Osteocyte (in vitro differentiated cells): ENCODE measurements around the gene FAAP20. TPM values are rescaled to one million over a fixed set of nuclear protein-coding genes. Genes with fewer than 3 reads are reported as not detected.

Source experiments
- DNase-seq: peaks from one replicate; pipeline ENCODE4 v3.0.0; 2021; ENCODE audit warnings: mixed read lengths; ENCODE audit not compliant: unreplicated experiment; ENCODE audit errors: extremely low spot score
- H3K27ac Mint-ChIP-seq: one replicate; pipeline ENCODE4 v1.8.0; 2021; ENCODE audit warnings: mild to moderate bottlenecking, mixed read lengths; ENCODE audit not compliant: unreplicated experiment
- H3K27me3 Mint-ChIP-seq: one replicate; pipeline ENCODE4 v1.8.0; 2021; ENCODE audit warnings: mixed read lengths; ENCODE audit not compliant: unreplicated experiment
- H3K36me3 Mint-ChIP-seq: one replicate; pipeline ENCODE4 v1.8.0; 2021; ENCODE audit warnings: mixed read lengths; ENCODE audit not compliant: unreplicated experiment
- H3K4me1 Mint-ChIP-seq: one replicate; pipeline ENCODE4 v1.8.0; 2021; ENCODE audit warnings: mixed read lengths; ENCODE audit not compliant: unreplicated experiment
- H3K4me3 Mint-ChIP-seq: one replicate; pipeline ENCODE4 v1.8.0; 2021; ENCODE audit warnings: mild to moderate bottlenecking, moderate library complexity, mixed read lengths; ENCODE audit not compliant: unreplicated experiment
- H3K9me3 Mint-ChIP-seq: one replicate; pipeline ENCODE4 v1.8.0; 2021; ENCODE audit warnings: mixed read lengths; ENCODE audit not compliant: unreplicated experiment
- total RNA-seq: library from RNA; stranded (reverse); gene quantifications from 2 replicates; pipeline ENCODE4 v1.2.1, GENCODE V29; 2021
- TF ChIP-seq, protein P1 (sequence below): fragments of 200-600 bp; sonication (generic); IDR thresholded peaks from 2 replicates; pipeline ENCODE4 v1.5.0; 2021; ENCODE audit warnings: antibody characterized with exemption, mild to moderate bottlenecking, moderate library complexity

The FAAP20 gene
- total RNA-seq, 1 donor from 2014 or later, result 90.4 TPM

DNA sequence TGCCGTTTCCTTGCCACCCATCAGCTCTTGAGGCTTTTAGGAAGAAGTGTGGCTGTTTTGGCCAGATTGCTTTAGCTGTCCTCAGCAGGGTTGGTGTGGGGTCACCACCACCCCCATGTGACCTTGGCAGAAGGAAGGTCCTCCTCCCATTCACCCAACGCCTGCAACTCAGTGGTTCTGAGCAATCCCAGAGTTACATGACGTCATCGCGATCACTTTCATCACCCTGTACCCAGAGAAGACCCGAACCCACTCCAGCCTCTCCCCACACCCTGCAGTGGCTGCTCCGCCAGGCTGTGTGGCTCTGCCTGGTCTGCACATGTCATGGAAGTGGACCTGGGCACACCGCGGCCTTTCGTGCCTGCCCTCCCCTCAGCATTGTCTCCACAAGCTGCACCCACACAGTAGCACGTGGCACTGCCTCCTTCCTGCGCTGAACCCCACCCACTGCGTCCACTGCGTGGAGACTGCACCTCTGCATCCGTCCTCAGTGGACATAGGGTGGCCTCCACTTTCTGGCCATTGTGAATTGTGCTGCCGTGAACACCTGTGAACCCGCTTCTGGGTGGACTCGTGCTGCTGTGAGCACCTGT is 16.5 kb downstream of the FAAP20 start:
- Mint-ChIP-seq H3K4me1 (peaks cover 8% of the 10 kb centered on the region), H3K9me3 (no peaks in the 10 kb centered on the region), H3K27me3 (no peaks in the 10 kb centered on the region), H3K27ac (no peak overlapping the region), H3K4me3 (no peak overlapping the region), H3K36me3 (no peaks in the 10 kb centered on the region)
- TF ChIP-seq, protein P1, sequence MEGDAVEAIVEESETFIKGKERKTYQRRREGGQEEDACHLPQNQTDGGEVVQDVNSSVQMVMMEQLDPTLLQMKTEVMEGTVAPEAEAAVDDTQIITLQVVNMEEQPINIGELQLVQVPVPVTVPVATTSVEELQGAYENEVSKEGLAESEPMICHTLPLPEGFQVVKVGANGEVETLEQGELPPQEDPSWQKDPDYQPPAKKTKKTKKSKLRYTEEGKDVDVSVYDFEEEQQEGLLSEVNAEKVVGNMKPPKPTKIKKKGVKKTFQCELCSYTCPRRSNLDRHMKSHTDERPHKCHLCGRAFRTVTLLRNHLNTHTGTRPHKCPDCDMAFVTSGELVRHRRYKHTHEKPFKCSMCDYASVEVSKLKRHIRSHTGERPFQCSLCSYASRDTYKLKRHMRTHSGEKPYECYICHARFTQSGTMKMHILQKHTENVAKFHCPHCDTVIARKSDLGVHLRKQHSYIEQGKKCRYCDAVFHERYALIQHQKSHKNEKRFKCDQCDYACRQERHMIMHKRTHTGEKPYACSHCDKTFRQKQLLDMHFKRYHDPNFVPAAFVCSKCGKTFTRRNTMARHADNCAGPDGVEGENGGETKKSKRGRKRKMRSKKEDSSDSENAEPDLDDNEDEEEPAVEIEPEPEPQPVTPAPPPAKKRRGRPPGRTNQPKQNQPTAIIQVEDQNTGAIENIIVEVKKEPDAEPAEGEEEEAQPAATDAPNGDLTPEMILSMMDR, result no peak
- DNase-seq, result no peak

DNA sequence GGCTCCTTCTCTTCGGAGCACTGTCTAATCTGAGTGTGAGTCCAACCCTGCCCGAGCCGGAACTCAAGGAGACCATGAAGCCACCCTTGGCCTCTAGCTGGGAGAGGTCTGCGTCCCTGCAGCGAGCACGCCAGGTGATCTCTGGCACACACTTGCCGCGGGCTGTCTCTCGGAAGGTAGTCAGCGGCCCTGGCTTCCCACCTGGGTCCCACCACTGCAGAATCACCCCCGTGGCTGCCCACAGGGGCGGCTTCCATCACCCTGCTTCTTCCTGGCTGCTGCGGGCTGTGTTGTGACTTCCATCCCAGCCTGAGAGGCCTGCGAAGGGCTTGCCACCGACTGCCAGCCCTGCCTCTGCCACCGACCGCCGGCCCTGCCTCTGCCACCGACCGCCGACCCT is 17.0 kb downstream of the FAAP20 start:
- no peak for DNase-seq
- TF ChIP-seq, protein P1, result no peak
- H3K4me3 Mint-ChIP-seq, result no peak overlapping the region
- no peak overlapping the region for H3K27ac Mint-ChIP-seq
- H3K9me3 Mint-ChIP-seq, result no peaks in the 10 kb centered on the region
- no peaks in the 10 kb centered on the region for H3K36me3 Mint-ChIP-seq
- no peaks in the 10 kb centered on the region for H3K27me3 Mint-ChIP-seq
- peaks cover 8% of the 10 kb centered on the region for H3K4me1 Mint-ChIP-seq

DNA sequence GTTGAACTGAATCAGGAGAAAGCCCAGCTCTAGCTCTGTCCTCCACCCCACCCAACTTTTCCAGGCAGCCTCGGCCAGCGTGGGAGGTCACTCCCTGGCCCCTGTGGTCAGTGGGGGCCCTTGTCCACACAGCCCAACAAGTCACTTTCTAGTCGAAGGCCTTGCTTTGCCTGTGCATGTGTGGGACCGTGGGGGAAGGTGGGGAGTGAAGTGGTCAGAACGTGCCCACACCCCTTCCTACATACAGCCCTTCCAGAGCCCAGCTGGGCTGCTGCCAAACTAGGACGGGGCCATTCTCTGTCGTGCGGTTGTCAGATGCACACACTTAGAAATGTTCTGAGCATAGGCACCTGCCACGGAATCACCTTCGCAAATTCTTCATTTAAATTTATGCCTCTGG is 18.0 kb downstream of the FAAP20 start:
- DNase-seq, result no peak
- peaks cover 8% of the 10 kb centered on the region for H3K4me1 Mint-ChIP-seq
- no peaks in the 10 kb centered on the region for H3K36me3 Mint-ChIP-seq
- no peak overlapping the region for H3K4me3 Mint-ChIP-seq
- H3K27me3 Mint-ChIP-seq, result no peaks in the 10 kb centered on the region
- H3K9me3 Mint-ChIP-seq, result no peaks in the 10 kb centered on the region
- TF ChIP-seq, protein P1, result no peak
- H3K27ac Mint-ChIP-seq, result no peak overlapping the region

DNA sequence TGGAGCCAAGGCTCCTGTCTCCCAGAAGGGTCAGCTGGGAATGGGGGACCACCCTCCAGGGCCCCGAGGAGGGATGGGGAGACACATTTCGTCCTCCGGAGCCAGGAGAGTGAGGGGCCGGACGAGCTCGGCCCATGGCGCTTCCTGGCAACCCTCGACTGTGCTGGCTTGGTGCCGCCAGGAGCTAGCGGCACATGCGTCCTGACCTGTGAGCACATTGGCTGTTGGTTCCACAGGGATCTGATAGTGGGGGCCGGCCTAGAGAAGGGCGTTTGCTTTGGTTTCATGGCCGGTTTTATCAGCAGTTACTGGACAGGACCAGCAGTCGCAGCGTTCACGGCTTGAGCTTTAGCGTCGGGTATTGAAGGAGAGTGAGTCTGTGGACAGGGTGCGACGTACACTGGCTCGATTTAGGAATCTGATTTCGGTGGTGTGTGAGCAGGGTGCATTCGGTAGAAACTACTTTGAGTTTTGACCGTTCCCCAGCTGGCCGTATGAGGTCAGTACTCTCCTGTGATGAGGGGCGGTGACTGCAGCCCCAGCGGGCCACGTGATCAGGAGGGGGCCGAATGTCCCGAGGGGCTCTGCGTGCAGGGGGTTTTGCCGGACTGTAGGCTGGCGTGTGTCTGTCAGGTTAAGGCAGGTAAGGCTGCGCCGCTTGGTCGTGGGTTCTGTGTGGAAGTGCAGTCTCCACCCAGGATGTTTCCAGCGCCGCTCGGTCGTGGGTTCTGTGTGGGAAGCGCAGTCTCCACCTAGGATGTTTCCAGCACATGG is 18.7 kb downstream of the FAAP20 start:
- H3K4me1 Mint-ChIP-seq, result peaks cover 8% of the 10 kb centered on the region
- H3K27me3 Mint-ChIP-seq, result no peaks in the 10 kb centered on the region

DNA sequence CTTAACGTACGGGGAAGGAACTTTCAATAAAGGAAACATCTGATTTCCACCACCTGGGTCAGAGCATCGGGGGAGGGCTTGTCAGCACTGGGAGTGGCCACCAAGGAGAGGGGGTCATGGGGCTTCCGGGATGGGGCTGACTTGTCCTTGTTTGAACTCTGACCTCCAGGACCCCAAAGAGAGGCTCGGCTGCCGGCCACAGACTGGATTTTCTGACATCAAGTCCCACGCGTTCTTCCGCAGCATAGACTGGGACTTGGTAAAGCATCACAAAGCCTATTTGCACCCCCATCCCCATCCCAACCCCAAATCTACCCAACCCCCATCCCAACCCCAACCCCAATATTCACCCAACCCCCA is 19.5 kb downstream of the FAAP20 start:
- peaks cover 8% of the 10 kb centered on the region for H3K4me1 Mint-ChIP-seq
- TF ChIP-seq, protein P1, result no peak
- no peaks in the 10 kb centered on the region for H3K36me3 Mint-ChIP-seq
- no peak overlapping the region for H3K27ac Mint-ChIP-seq
- no peaks in the 10 kb centered on the region for H3K9me3 Mint-ChIP-seq
- no peak for DNase-seq
- no peak overlapping the region for H3K4me3 Mint-ChIP-seq
- H3K27me3 Mint-ChIP-seq, result peaks cover 4% of the 10 kb centered on the region

More for the DNA sequence above, 18.7 kb downstream of the FAAP20 start:
- TF ChIP-seq, protein P1, result no peak
- Mint-ChIP-seq H3K36me3 (no peaks in the 10 kb centered on the region), H3K4me3 (no peak overlapping the region), H3K27ac (no peak overlapping the region), H3K9me3 (no peaks in the 10 kb centered on the region)
- DNase-seq, result no peak
